ENCODE results near the gene RAP1B. TPM values are rescaled to one million over a fixed set of nuclear protein-coding genes. Genes with fewer than 3 reads are reported as not detected.
A peak's percentile ranks its signal among the peaks of the same experiment; 100 is the strongest.

RAP1B gene
- total RNA-seq = 139 and 166 TPM in 2 replicates

GRCh38 chr12:68610370-68611093 lies at the start of gene RAP1B:
Gene RAP1B (plus strand): TSS chr12:68610899. CDS start chr12:68648725, 37,826 bp downstream.
- no peak for DNase-seq (ENCODE audit: low read depth)
- peak within 1 kb of the TSS; percentile 95 for H3K4me3 ChIP-seq (ENCODE audit: low read depth, low read length)
- TF ChIP-seq CTCF (conservative IDR thresholded peaks at IDR 0.05; ENCODE audit: low read depth, low read length) = no peak

DNA sequence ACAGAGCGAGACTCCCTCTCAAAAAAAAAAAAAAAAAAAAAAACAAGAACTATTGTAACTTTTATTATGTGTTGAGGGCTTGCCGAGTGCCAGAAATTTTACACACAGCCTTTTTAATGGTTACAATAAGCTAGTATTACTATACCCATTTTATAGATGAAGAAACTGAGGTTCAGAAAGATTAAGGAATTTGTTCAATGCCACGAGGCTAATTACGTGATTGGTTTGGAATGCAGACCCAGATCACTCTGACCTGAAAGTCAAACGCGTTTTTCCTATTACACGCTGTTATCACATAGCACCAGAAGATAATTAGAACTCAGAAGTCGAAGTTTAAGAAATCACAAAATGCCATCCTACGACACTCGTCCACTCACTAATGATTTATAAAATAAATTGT lies 48.9 kb upstream of the RAP1B start:
- TF ChIP-seq CTCF (conservative IDR thresholded peaks at IDR 0.05; ENCODE audit: low read depth, low read length) = no peak

DNA sequence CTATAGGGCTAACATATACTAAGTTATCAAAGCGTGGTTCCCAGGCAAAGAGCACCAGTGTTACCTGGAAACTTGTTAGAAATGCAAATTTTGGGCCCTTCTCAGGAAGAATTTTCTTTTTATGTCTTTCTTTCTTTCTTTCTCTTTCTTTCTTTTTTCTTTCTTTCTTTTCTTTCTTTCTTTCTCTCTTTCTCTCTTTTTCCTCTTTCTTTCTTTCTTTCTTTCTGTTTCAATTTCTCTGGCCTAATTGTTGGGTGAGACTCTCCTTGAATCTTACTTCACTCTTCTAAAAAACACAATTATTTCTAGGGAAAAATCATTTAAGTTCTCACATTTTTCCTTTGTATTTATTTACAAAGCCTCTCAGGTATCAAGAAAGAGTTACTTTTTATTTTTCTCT lies 46.5 kb upstream of the RAP1B start:
- TF ChIP-seq CTCF (conservative IDR thresholded peaks at IDR 0.05; ENCODE audit: low read depth, low read length) = no peak
- no peak for DNase-seq (ENCODE audit: low read depth)
- no peak overlapping the region for H3K4me3 ChIP-seq (ENCODE audit: low read depth, low read length)

More for the DNA sequence above, 48.9 kb upstream of the RAP1B start:
- H3K4me3 ChIP-seq (ENCODE audit: low read depth, low read length) = no peak overlapping the region
- DNase-seq (ENCODE audit: low read depth) = no peak

- no peak overlapping the region for H3K4me3 ChIP-seq (ENCODE audit: low read depth, low read length)
- TF ChIP-seq CTCF (conservative IDR thresholded peaks at IDR 0.05; ENCODE audit: low read depth, low read length) = no peak
- no peak for DNase-seq (ENCODE audit: low read depth)
Measured at GRCh38 chr12:68565391-68565903, 45.3 kb upstream of the RAP1B start.

DNA sequence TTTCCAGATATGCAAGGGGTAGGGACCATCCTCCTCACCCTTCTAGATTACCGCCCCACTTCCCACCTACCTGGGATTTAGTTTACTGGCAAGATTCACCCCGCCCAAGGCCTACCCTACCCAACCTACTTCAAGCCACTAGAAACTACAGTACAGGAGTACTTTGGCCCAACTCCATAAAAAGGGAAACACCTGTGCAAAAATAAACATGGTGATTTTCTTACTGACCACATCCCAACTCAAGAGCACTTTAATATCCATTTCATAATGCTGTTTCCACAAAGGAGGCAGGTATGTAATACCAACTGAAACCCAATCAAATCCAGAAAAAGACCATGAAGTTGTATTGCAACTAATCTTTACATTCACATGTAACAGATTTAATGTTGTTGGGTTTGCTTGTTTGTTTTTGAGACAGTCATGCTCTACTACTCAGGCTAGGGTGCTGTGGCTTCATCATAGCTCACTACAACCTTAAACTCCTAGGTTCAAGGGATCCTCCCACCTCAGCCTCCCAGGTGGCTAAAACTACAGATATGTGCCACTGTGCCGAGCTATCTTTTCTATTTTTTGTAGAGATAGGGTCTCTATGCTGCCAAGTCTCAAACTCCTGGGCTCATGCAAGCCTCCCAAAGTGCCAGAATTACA lies 41.7 kb upstream of the RAP1B start:
- no peak for TF ChIP-seq CTCF (conservative IDR thresholded peaks at IDR 0.05; ENCODE audit: low read depth, low read length)
- DNase-seq (ENCODE audit: low read depth) = no peak

GRCh38 chr12:68572661-68573060 lies 38.0 kb upstream of the RAP1B start:
- no peak for TF ChIP-seq CTCF (conservative IDR thresholded peaks at IDR 0.05; ENCODE audit: low read depth, low read length)
- H3K4me3 ChIP-seq (ENCODE audit: low read depth, low read length) = no peak overlapping the region
- no peak for DNase-seq (ENCODE audit: low read depth)

More for the DNA sequence above, 41.7 kb upstream of the RAP1B start:
- no peak overlapping the region for H3K4me3 ChIP-seq (ENCODE audit: low read depth, low read length)

Measured in epithelial cell of proximal tubule (primary cell).